H54 (cell line): ENCODE results near the gene MEGF11.
A peak's percentile ranks its signal among the peaks of the same experiment; 100 is the strongest.

ENCODE experiments used
- DNase-seq: peaks from one replicate; pipeline ENCODE4 v3.0.0; 2011; ENCODE audit warnings: low spot score, mixed read lengths; ENCODE audit not compliant: insufficient read length
- FAIRE-seq: peaks from 3 replicates; lab custom pipeline; 2011; peaks lifted over from hg19 to GRCh38; lab: Jason Lieb, UNC
- POLR2A ChIP-seq: IDR thresholded peaks from 2 replicates; pipeline ENCODE4 v1.6.1; 2011; ENCODE audit warnings: low read depth, mild to moderate bottlenecking, low read length

MEGF11 gene

DNA sequence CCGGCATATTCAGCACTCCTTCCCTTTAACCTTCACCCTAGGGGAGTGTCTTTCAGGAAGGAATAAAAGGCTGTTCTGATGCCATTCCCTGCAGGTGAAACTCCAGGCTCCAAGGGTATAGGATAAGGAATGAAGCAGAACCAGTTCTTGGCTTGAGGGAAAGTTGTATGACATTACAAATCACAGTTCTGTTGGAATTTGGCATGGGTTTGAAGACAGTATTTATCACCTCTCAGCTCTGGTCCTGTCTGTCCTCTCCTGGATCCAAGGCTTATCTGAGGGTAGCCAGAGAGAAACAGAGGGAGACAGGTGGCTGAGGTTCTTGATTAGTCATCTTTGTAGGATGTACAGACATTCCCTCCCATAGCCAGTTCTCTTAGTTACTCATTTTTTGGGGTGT lies 347.2 kb downstream of the MEGF11 start:
- no peak for DNase-seq
- no peak for FAIRE-seq
- no peak for TF ChIP-seq POLR2A

DNA sequence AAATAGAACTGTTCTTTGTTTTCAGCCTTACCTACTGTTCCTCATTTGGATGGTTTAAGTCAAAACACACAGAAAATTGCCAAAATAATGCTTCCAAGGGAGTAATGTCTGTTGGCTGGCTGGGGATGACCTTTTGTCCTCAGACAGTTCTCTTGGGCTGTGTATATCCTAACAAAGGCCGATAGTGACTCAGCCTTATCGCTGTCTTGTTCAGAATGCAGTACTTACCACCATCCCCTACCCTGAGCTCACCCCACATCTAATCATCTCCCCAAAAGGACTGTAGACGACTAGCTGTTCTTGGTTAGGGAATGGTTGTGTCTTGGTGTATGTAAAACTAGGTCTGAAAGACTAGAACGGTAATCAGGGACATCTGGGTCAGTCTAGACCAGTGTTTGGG lies 349.2 kb downstream of the MEGF11 start:
- FAIRE-seq (no peak), DNase-seq (no peak)
- TF ChIP-seq POLR2A, result no peak

DNA sequence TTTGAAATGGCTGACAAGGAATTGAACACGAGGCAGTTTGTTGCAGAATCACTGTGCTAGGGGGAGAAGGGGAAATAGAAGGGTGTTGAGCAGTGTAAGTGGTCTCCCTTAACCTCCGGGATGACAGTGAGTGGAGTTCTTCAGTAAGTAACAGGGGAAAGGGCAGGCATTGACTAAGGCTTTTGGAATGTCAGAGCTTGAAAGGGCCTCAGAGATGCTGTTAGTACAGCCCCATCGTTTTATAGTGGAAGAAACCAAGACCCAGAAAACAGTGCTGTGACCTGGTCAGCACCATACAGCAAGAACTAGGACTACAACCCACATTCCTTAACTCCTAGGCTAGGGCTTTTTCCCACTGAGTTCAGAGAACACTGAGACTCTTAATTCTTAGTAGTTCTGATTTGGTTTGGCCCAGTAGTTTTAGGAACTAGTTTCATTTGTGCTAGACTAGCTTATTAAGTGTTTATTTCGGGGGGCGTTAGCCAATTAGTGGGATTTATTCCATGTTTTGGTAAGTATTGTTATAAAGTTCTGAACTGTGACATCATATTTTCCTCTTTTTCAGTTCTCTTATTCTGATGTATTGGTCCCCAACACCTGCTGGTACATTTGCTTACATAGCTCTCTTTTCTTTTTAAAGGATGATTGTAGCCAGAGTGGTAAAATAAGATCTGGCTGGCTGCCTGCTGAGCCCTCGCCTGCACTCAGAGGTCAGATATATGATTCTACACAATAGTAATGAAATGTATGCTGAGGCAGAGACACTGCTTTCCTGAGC lies 350.1 kb downstream of the MEGF11 start:
- FAIRE-seq, result no peak
- TF ChIP-seq POLR2A, result no peak
- DNase-seq, result no peak

- DNase-seq (peak; percentile 12), FAIRE-seq (no peak)
- TF ChIP-seq POLR2A, result no peak
These were observed 351.2 kb downstream of the MEGF11 start for GRCh38 chr15:65902373-65902772.

GRCh38 chr15:65901836-65902235 lies 351.7 kb downstream of the MEGF11 start:
- no peak for FAIRE-seq

GRCh38 chr15:65901336-65901735 lies 352.2 kb downstream of the MEGF11 start:
- no peak for TF ChIP-seq POLR2A
- FAIRE-seq (no peak), DNase-seq (no peak)

More at GRCh38 chr15:65901836-65902235, 351.7 kb downstream of the MEGF11 start:
- no peak for TF ChIP-seq POLR2A
- no peak for DNase-seq

DNA sequence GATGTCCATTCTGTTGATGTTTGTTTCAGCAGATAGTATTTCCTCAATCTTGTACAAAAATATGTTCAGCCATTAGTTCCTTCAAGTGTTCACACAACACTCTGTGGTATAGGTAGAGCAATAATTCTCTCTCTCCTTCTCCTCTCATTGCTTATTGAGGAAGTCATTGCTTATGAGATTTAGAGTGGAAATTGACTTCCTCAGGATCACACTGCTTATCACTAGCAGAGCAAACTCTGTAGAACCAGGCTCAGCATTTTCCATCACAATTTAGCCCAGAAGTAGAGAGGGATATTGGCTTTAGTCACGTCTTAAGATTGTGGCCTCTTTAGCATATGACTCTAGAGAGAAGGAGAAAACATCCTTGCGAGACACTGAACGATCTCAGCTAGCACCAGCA lies 353.1 kb downstream of the MEGF11 start:
- TF ChIP-seq POLR2A, result no peak
- no peak for DNase-seq
- FAIRE-seq, result no peak

- no peak for TF ChIP-seq POLR2A
- no peak for FAIRE-seq
- no peak for DNase-seq
These were observed 357.3 kb downstream of the MEGF11 start for GRCh38 chr15:65896236-65896635.

DNA sequence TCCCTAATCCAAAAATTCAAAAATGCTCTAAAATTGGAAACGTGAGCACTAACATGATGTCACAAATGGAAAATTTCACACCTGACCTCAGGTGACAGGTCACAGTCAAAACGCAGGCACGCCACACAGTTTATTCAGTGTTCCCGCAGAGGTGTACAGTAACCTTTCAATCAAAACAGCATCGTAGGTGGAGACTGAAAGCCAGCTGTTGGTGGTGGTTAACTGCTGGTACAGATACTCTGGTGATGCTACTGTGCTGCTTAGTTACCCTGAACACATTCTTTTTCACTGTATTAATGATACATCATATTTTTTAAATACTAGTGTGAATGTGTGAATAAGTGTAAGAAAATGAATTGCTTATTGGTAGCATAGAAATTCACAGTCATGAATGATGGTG lies 360.5 kb downstream of the MEGF11 start:
- DNase-seq, result no peak
- no peak for FAIRE-seq
- TF ChIP-seq POLR2A, result no peak

GRCh38 chr15:65888981-65889380 lies 364.6 kb downstream of the MEGF11 start:
- FAIRE-seq (no peak), DNase-seq (no peak)
- TF ChIP-seq POLR2A, result no peak

GRCh38 chr15:65887565-65887964 lies 366.0 kb downstream of the MEGF11 start:
- no peak for TF ChIP-seq POLR2A
- no peak for FAIRE-seq

GRCh38 chr15:65885668-65886218 lies 367.8 kb downstream of the MEGF11 start:
- FAIRE-seq, result no peak
- DNase-seq, result no peak
- no peak for TF ChIP-seq POLR2A

More at GRCh38 chr15:65887565-65887964, 366.0 kb downstream of the MEGF11 start:
- no peak for DNase-seq

GRCh38 chr15:65884511-65884910 lies 369.0 kb downstream of the MEGF11 start:
- TF ChIP-seq POLR2A, result no peak
- FAIRE-seq (no peak), DNase-seq (no peak)

DNA sequence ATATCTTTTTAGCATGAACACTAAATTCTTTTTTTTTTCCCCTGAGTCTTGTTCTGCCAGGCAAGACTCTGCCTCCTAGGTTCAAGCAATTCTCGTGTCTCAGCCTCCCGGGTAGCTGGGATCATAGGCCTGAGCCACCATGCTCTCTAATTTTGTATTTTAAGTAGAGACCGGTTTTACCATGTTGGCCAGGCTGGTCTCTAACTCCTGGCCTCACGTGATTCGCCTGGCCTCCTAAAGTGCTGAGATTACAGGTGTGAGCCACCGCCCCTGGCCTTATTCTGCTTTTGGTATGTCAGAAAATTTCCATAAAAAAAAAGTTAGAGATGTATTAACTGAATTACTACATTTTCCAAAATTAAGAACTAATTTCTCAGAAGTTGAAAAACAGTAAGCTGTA lies 370.0 kb downstream of the MEGF11 start:
- no peak for DNase-seq
- TF ChIP-seq POLR2A, result no peak
- no peak for FAIRE-seq
